HepG2 (cell line): ENCODE data around the gene HFM1. TPM values are rescaled to one million over a fixed set of nuclear protein-coding genes. Genes with fewer than 3 reads are reported as not detected.
"Not testable (repeated sequence)": the region's sequence is repeated elsewhere in the genome, so short reads cannot be mapped to it uniquely, and the experiment has no call there.

Source experiments
- ATAC-seq: fragments of 200-7000 bp; cut with Tn5 transposase; 3 replicates; pipeline ENCODE4 v1.9.1; 2020; ENCODE audit warnings: mild to moderate bottlenecking, moderate library complexity
- BruUV-seq: library from RNA; stranded (reverse); fragments of 400-500 nt; replicated peaks from 2 replicates; lab custom pipeline; 2021; lab: Mats Ljungman, UMichigan
- CTCF ChIA-PET: fragments of 300-600 bp; formaldehyde crosslinking; extraction: SDS; loops from one replicate; lab custom pipeline; 2021; ENCODE audit warnings: low total read pairs, inconsistent platforms, low intra/inter-chr PET ratio; lab: Yijun Ruan, JAX
- POLR2A ChIA-PET: fragments of 350-600 bp; sonication (Branson Sonifier 250); formaldehyde crosslinking; loops from one replicate; lab custom pipeline; 2020; ENCODE audit warnings: antibody characterized with exemption, inconsistent platforms; lab: Yijun Ruan, JAX
- DNase-seq: peaks from one replicate; pipeline ENCODE4 v3.0.0-alpha.2; 2015; ENCODE audit warnings: low spot score
- FAIRE-seq: peaks from 3 replicates; lab custom pipeline; 2011; peaks lifted over from hg19 to GRCh38; lab: Jason Lieb, UNC
- H2AFZ ChIP-seq: one replicate; pipeline ENCODE4 v1.6.1; 2011; ENCODE audit warnings: low read length, inconsistent platforms
- H3K27ac ChIP-seq: fragments of 300-600 bp; 3 replicates; pipeline ENCODE4 v1.8.0; 2011; ENCODE audit warnings: mixed run types, mild to moderate bottlenecking, mixed read lengths, low read length, inconsistent platforms; ENCODE audit not compliant: insufficient read depth; ENCODE audit errors: extremely low read length
- H3K27me3 ChIP-seq, 2 experiments: fragments of 200-600 bp in 1 of 2; 2 replicates in 1 of 2; 3 replicates in 1 of 2; pipeline versions ENCODE4 v1.6.0 to v1.8.0; 2011; ENCODE audit warnings: low read length in 2 of 2, mild to moderate bottlenecking in 2 of 2, moderate library complexity in 2 of 2, inconsistent platforms in 1 of 2; ENCODE audit not compliant: insufficient read depth in 2 of 2, control insufficient read depth in 1 of 2
- H3K36me3 ChIP-seq, 2 experiments: fragments of 200-600 bp in 1 of 2; replicated peaks in 1 of 2; 2 replicates in 1 of 2; 3 replicates in 1 of 2; pipeline versions ENCODE4 v1.5.1 to v1.8.0; 2011; ENCODE audit warnings: low read length in 2 of 2, inconsistent platforms in 1 of 2; ENCODE audit not compliant: insufficient read depth in 2 of 2, control insufficient read depth in 1 of 2
- H3K4me1 ChIP-seq: 2 replicates; pipeline ENCODE4 v1.5.1; 2012; ENCODE audit warnings: low read length, inconsistent platforms; ENCODE audit not compliant: insufficient read depth
- H3K4me2 ChIP-seq: 2 replicates; pipeline ENCODE4 v1.6.0; 2011; ENCODE audit warnings: low read depth, low read length, inconsistent platforms
- H3K4me3 ChIP-seq, 3 experiments: fragments of 200-600 bp in 1 of 3; sonication (generic), shearing (Covaris generic) in 1 of 3; replicated peaks in 1 of 3; 2 replicates each; pipeline ENCODE4 v1.5.1; 2011 to 2016; ENCODE audit warnings: low read length in 3 of 3, inconsistent platforms in 2 of 3, low read depth in 2 of 3, mild to moderate bottlenecking in 2 of 3, control low read depth in 1 of 3, mixed read lengths in 1 of 3; ENCODE audit not compliant: insufficient read depth in 1 of 3
- H3K79me2 ChIP-seq: one replicate; pipeline ENCODE4 v1.6.1; 2011; ENCODE audit warnings: low read length, inconsistent platforms; ENCODE audit not compliant: insufficient read depth
- H3K9ac ChIP-seq: 2 replicates; pipeline ENCODE4 v1.6.0; 2011; ENCODE audit warnings: mild to moderate bottlenecking, low read depth, low read length, inconsistent platforms; ENCODE audit not compliant: insufficient read depth
- H3K9me3 ChIP-seq: 2 replicates; pipeline ENCODE4 v1.5.1; 2012; ENCODE audit warnings: mild to moderate bottlenecking, low read length
- H4K20me1 ChIP-seq: 2 replicates; pipeline ENCODE4 v1.6.0; 2011; ENCODE audit warnings: inconsistent platforms, mild to moderate bottlenecking, low read length, moderate library complexity; ENCODE audit not compliant: insufficient read depth
- ZIK1 ChIP-seq: sonication (generic); formaldehyde crosslinking; IDR thresholded peaks from 2 replicates; pipeline ENCODE4 v1.5.0; 2020; ENCODE audit warnings: mild to moderate bottlenecking, low read depth, missing genetic modification reagents, borderline replicate concordance
- ZNF329 ChIP-seq: sonication (generic); formaldehyde crosslinking; IDR thresholded peaks from 2 replicates; pipeline ENCODE4 v1.9.0; 2021; ENCODE audit warnings: low read depth, mild to moderate bottlenecking, missing genetic modification reagents
- ZNF484 ChIP-seq: sonication (generic); formaldehyde crosslinking; IDR thresholded peaks from 2 replicates; pipeline ENCODE4 v1.5.1; 2020; ENCODE audit warnings: mild to moderate bottlenecking, low read depth, missing genetic modification reagents, borderline replicate concordance
- WGBS: methylation state at CpG from one replicate; pipeline ENCODE4 v1.1.6; 2017; ENCODE audit warnings: low lambda C conversion rate; 5-methylcytosine and 5-hydroxymethylcytosine counted together
- in situ Hi-C: cut with HindIII; loops from 2 replicates; pipeline ENCODE4 v1.10.0; 2017; ENCODE audit warnings: low pct_unique_long_range_greater_than_20kb; ENCODE audit not compliant: extremely low pct_ligation_motif_present
- intact Hi-C: fragments of 100-400 bp; cut with micrococcal nuclease; formaldehyde crosslinking; loops from one replicate; pipeline ENCODE4 v1.10.0; 2022; ENCODE audit not compliant: unreplicated experiment
- polyA plus RNA-seq, 8 experiments: library from polyadenylated mRNA; depleted of rRNA in 3 of 8; stranded (reverse) in 7 of 8; unstranded in 1 of 8; fragments of >200 nt; fragmentation: Illumina TruSeq in 4 of 8; extraction: Trizol in 4 of 8; gene quantifications; 2 replicates each; pipeline versions ENCODE4 v1.2.1 to v1.2.3, GENCODE V29; 2011 to 2016; ENCODE audit warnings: low read depth in 4 of 8, missing spikeins in 1 of 8, mixed read lengths in 1 of 8; ENCODE audit not compliant: insufficient read depth in 1 of 8
- total RNA-seq, 5 experiments: library from RNA; depleted of rRNA; stranded (reverse); fragments of >200 nt; fragmentation: Illumina TruSeq; extraction: Trizol; gene quantifications; 2 replicates each; pipeline ENCODE4 v1.2.3, GENCODE V29; 2016; ENCODE audit warnings: low read depth in 1 of 5
- TF ChIP-seq, protein P1 (sequence below): sonication (generic); formaldehyde crosslinking; IDR thresholded peaks from 2 replicates; pipeline ENCODE4 v1.4.0; 2020; ENCODE audit warnings: missing genetic modification reagents, borderline replicate concordance

HFM1 gene
- total and polyA plus RNA-seq, 2 of the 13 experiments (the other 11 are each of a cell fraction or from before 2014, with no cell fraction given) = 0.29 to 1.4 TPM

DNA sequence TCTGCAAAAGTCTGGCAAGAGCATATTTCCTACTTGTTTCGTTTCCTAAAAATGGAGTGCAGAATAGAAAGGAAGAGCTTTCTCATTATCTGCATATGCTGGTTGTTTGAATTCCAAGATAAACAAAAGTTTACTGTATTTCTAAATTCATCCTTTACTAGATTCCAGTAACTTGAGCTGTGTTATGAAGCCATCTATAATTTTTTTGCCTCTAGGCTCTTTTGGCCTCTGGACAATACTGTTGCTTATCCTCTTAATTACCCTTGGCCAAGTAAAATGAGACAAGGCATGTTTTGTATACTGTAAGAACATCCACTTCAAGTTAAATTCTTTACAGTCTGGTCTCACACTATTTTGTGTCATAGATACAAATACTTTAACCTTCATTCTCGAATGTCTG lies 45.6 kb upstream of the HFM1 start (continued):
- TF ChIP-seq ZIK1 (no peak), ZNF484 (CRISPR knock-in tag) (no peak), ZNF329 (CRISPR knock-in tag) (no peak)
- TF ChIP-seq, protein P1, sequence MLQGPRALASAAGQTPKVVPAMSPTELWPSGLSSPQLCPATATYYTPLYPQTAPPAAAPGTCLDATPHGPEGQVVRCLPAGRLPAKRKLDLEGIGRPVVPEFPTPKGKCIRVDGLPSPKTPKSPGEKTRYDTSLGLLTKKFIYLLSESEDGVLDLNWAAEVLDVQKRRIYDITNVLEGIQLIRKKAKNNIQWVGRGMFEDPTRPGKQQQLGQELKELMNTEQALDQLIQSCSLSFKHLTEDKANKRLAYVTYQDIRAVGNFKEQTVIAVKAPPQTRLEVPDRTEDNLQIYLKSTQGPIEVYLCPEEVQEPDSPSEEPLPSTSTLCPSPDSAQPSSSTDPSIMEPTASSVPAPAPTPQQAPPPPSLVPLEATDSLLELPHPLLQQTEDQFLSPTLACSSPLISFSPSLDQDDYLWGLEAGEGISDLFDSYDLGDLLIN (CRISPR knock-in tag) = no peak

DNA sequence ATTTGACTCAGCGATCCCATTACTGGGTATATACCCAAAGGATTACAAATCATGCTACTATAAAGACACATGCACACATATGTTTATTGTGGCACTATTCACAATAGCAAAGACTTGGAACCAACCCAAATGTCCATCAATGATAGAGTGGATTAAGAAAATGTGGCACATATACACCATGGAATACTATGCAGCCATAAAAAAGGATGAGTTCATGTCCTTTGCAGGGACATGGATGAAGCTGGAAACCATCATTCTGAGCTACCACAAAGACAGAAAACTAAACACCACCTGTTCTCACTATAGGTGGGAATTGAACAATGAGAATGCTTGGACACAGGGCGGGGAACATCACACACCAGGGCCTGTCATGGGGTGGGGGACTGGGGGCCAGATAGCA lies 43.1 kb upstream of the HFM1 start:
- H3K27me3 ChIP-seq, H2AFZ ChIP-seq, BruUV-seq, H3K4me3 ChIP-seq, in situ Hi-C loops, CTCF ChIA-PET, ATAC-seq, H3K4me2 ChIP-seq, H3K4me1 ChIP-seq, H4K20me1 ChIP-seq, DNase-seq, intact Hi-C loops, POLR2A ChIA-PET, H3K79me2 ChIP-seq, H3K27ac ChIP-seq, FAIRE-seq, H3K36me3 ChIP-seq, H3K9me3 ChIP-seq, H3K9ac ChIP-seq: not testable (repeated sequence)
- WGBS = 49% methylated on average over 2 of the region's 2 CpGs

DNA sequence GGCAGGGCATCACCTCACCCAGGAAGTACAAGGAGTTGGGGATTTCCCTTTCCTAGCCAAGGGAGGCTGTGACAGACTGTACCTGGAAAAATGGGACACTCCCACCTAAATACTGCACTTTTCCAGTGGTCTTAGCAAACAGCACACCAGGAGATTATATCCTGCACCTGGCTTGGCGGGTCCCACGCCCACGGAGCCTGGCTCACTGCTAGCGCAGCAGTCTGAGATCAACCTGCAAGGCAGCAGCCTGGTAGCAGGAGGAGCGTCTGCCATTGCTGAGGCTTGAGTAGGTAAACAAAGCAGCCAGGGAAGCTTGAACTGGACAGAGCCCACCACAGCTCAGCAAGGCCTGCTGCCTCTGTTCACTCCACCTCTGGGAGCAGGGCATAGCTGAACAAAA lies 37.3 kb upstream of the HFM1 start:
- BruUV-seq, H3K27ac ChIP-seq, H3K4me3 ChIP-seq, H3K79me2 ChIP-seq, intact Hi-C loops, H3K9me3 ChIP-seq, FAIRE-seq, in situ Hi-C loops, POLR2A ChIA-PET, H3K9ac ChIP-seq, H3K4me1 ChIP-seq, ATAC-seq, H4K20me1 ChIP-seq, H3K27me3 ChIP-seq, H3K36me3 ChIP-seq, H2AFZ ChIP-seq, CTCF ChIA-PET, H3K4me2 ChIP-seq, DNase-seq: not testable (repeated sequence)
- no CpG with 5 or more reads among the region's 5 CpGs for WGBS
